KMS-11 (cell line): ENCODE results near the gene YWHAQ.
"Not testable (repeated sequence)": the region's sequence is repeated elsewhere in the genome, so short reads cannot be mapped to it uniquely, and the experiment has no call there.

ENCODE experiments used
- H2AFZ ChIP-seq: fragments of 200-600 bp; sonication (generic); 2 replicates; pipeline ENCODE4 v1.6.1; 2016; ENCODE audit warnings: antibody characterized with exemption, mixed run types, low read depth
- H3K27ac ChIP-seq: fragments of 200-600 bp; sonication (generic); 2 replicates; pipeline ENCODE4 v1.6.1; 2016; ENCODE audit warnings: mild to moderate bottlenecking, mixed run types
- H3K27me3 ChIP-seq: fragments of 200-600 bp; sonication (generic); 2 replicates; pipeline ENCODE4 v1.6.1; 2017; ENCODE audit warnings: mild to moderate bottlenecking, low read depth, mixed run types, moderate library complexity; ENCODE audit not compliant: insufficient read depth
- H3K36me3 ChIP-seq: fragments of 200-600 bp; sonication (generic); 2 replicates; pipeline ENCODE4 v1.6.1; 2017; ENCODE audit warnings: mild to moderate bottlenecking, mixed run types; ENCODE audit not compliant: insufficient read depth
- H3K4me1 ChIP-seq: fragments of 200-600 bp; sonication (generic); 2 replicates; pipeline ENCODE4 v1.6.1; 2016; ENCODE audit warnings: mild to moderate bottlenecking, low read depth, mixed run types; ENCODE audit not compliant: poor library complexity, severe bottlenecking
- H3K4me2 ChIP-seq: fragments of 200-600 bp; sonication (generic); 2 replicates; pipeline ENCODE4 v1.7.0; 2016; ENCODE audit warnings: mild to moderate bottlenecking, mixed run types
- H3K4me3 ChIP-seq: fragments of 200-600 bp; sonication (generic); IDR thresholded peaks from 2 replicates; pipeline ENCODE4 v1.6.1; 2017; ENCODE audit warnings: low read depth, low read length, mixed read lengths; ENCODE audit not compliant: insufficient read depth
- H3K79me2 ChIP-seq: fragments of 200-600 bp; sonication (generic); 2 replicates; pipeline ENCODE4 v1.6.1; 2016; ENCODE audit warnings: low read depth, mixed run types; ENCODE audit not compliant: insufficient read depth
- H3K9ac ChIP-seq: fragments of 200-600 bp; sonication (generic); 2 replicates; pipeline ENCODE4 v1.6.1; 2016; ENCODE audit warnings: mild to moderate bottlenecking, mixed run types
- H4K20me1 ChIP-seq: fragments of 200-600 bp; sonication (generic); 2 replicates; pipeline ENCODE4 v1.6.1; 2016; ENCODE audit warnings: mild to moderate bottlenecking, mixed run types; ENCODE audit not compliant: insufficient read depth
- TF ChIP-seq, protein P1 (sequence below): fragments of 200-600 bp; sonication (generic); conservative IDR thresholded peaks from 2 replicates; pipeline ENCODE4 v1.6.1; 2017; ENCODE audit warnings: low read depth, mild to moderate bottlenecking, antibody characterized with exemption, low read length, moderate library complexity, mixed read lengths

Gene YWHAQ

GRCh38 chr2:9590641-9591040 is 40.2 kb downstream of the YWHAQ start:
- H3K79me2 ChIP-seq: peaks cover 49% of the 10 kb centered on the region

GRCh38 chr2:9586465-9586864 is 44.3 kb downstream of the YWHAQ start:
- H2AFZ ChIP-seq: no peak overlapping the region
- H4K20me1 ChIP-seq: no peaks in the 10 kb centered on the region
- H3K27me3 ChIP-seq: no peaks in the 10 kb centered on the region
- TF ChIP-seq, protein P1, sequence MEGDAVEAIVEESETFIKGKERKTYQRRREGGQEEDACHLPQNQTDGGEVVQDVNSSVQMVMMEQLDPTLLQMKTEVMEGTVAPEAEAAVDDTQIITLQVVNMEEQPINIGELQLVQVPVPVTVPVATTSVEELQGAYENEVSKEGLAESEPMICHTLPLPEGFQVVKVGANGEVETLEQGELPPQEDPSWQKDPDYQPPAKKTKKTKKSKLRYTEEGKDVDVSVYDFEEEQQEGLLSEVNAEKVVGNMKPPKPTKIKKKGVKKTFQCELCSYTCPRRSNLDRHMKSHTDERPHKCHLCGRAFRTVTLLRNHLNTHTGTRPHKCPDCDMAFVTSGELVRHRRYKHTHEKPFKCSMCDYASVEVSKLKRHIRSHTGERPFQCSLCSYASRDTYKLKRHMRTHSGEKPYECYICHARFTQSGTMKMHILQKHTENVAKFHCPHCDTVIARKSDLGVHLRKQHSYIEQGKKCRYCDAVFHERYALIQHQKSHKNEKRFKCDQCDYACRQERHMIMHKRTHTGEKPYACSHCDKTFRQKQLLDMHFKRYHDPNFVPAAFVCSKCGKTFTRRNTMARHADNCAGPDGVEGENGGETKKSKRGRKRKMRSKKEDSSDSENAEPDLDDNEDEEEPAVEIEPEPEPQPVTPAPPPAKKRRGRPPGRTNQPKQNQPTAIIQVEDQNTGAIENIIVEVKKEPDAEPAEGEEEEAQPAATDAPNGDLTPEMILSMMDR: no peak
- peaks cover 10% of the 10 kb centered on the region; the same call in 1 of the 2 replicates for H3K79me2 ChIP-seq
- no peak overlapping the region for H3K27ac ChIP-seq
- no peak overlapping the region for H3K4me2 ChIP-seq
- no peaks in the 10 kb centered on the region for H3K4me1 ChIP-seq
- peaks cover 17% of the 10 kb centered on the region; the same call in 1 of the 2 replicates for H3K36me3 ChIP-seq
- H3K9ac ChIP-seq: no peak overlapping the region
- no peak overlapping the region for H3K4me3 ChIP-seq

More at GRCh38 chr2:9590641-9591040, 40.2 kb downstream of the YWHAQ start:
- no peak overlapping the region for H3K27ac ChIP-seq
- H3K27me3 ChIP-seq: no peaks in the 10 kb centered on the region
- peaks cover 14% of the 10 kb centered on the region; the same call in 1 of the 2 replicates for H3K36me3 ChIP-seq
- H3K4me2 ChIP-seq: no peak overlapping the region
- no peaks in the 10 kb centered on the region for H4K20me1 ChIP-seq
- no peak overlapping the region for H3K4me3 ChIP-seq
- H3K4me1 ChIP-seq: peaks cover 18% of the 10 kb centered on the region
- TF ChIP-seq, protein P1: no peak
- no peak overlapping the region for H2AFZ ChIP-seq
- H3K9ac ChIP-seq: no peak overlapping the region

GRCh38 chr2:9585486-9585885 is 45.3 kb downstream of the YWHAQ start:
- Histone ChIP-seq H3K4me1 (no peaks in the 10 kb centered on the region), H3K4me2 (no peak overlapping the region), H3K4me3 (no peak overlapping the region), H4K20me1 (no peaks in the 10 kb centered on the region), H3K27ac (no peak overlapping the region), H3K36me3 (peaks cover 17% of the 10 kb centered on the region; the same call in 1 of the 2 replicates), H3K79me2 (peaks cover 3% of the 10 kb centered on the region; the same call in 1 of the 2 replicates), H2AFZ (no peak overlapping the region), H3K27me3 (no peaks in the 10 kb centered on the region), H3K9ac (no peak overlapping the region)
- TF ChIP-seq, protein P1: no peak

- H3K79me2 ChIP-seq, H3K4me2 ChIP-seq, H3K9ac ChIP-seq, H3K27ac ChIP-seq, H4K20me1 ChIP-seq, H2AFZ ChIP-seq, H3K4me3 ChIP-seq, H3K27me3 ChIP-seq, H3K4me1 ChIP-seq: not testable (repeated sequence)
- peaks cover 17% of the 10 kb centered on the region; the same call in 1 of the 2 replicates for H3K36me3 ChIP-seq
Observed at GRCh38 chr2:9584902-9585301, 45.9 kb downstream of the YWHAQ start.

DNA sequence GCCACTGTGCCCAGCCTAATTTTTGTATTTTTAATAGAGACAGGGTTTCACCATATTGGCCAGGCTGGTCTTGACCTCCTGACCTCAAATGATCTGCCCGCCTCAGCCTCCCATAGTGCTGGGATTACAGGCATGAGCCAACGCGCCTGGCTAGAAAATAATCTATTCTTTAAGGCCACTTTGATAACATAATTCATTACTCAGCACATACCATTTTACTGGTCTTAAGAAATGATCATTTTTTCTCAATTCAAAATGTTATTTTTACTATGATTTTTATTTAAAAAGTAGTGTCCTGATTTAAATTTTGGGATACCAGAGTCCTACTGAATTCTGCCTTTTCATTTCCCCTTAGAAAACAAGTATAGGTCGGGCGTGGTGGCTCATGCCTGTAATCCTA is 48.2 kb downstream of the YWHAQ start:
- Histone ChIP-seq H3K4me1 (no peaks in the 10 kb centered on the region), H3K79me2 (no peaks in the 10 kb centered on the region), H3K9ac (no peak overlapping the region), H3K4me3 (no peak overlapping the region), H3K4me2 (no peak overlapping the region), H2AFZ (no peak overlapping the region), H3K27ac (no peak overlapping the region), H4K20me1 (no peaks in the 10 kb centered on the region), H3K27me3 (no peaks in the 10 kb centered on the region), H3K36me3 (peaks cover 9% of the 10 kb centered on the region; the same call in 1 of the 2 replicates)
- TF ChIP-seq, protein P1: no peak
